GM12878 (cell line): ENCODE results near the gene MRPL30. TPM values are rescaled to one million over a fixed set of nuclear protein-coding genes. Genes with fewer than 3 reads are reported as not detected.

Source experiments
- NKRF ChIP-seq: fragments of 450-650 bp; conservative IDR thresholded peaks from 2 replicates; pipeline ENCODE4 v1.6.1; 2017; ENCODE audit warnings: mild to moderate bottlenecking, moderate library complexity
- POLR2AphosphoS2 ChIP-seq: IDR thresholded peaks from 2 replicates; pipeline ENCODE4 v1.6.1; 2011; ENCODE audit warnings: low read depth, mild to moderate bottlenecking, low read length, improper control_type of control experiment, moderate library complexity
- ZNF622 ChIP-seq: fragments of 450-650 bp; IDR thresholded peaks from 2 replicates; pipeline ENCODE4 v1.6.1; 2017; ENCODE audit warnings: mild to moderate bottlenecking, inconsistent platforms
- polyA plus RNA-seq, 11 experiments: library from polyadenylated mRNA; depleted of rRNA in 4 of 11; unstranded in 6 of 11; stranded (reverse) in 5 of 11; fragments of >200 nt; fragmentation: Nextera tagmentation in 4 of 11; fragmentation: Illumina TruSeq in 1 of 11; extraction: Ambion mirVana in 4 of 11; extraction: Trizol in 1 of 11; gene quantifications; 1 replicate in 1 of 11; 2 replicates in 10 of 11; pipeline versions ENCODE4 v1.2.1 to v1.2.3, GENCODE V29; 2011 to 2016; ENCODE audit warnings: inconsistent platforms in 2 of 11, missing spikeins in 2 of 11, low read depth in 1 of 11
- total RNA-seq, 4 experiments: library from RNA; depleted of rRNA in 3 of 4; stranded (reverse); fragments of >200 nt in 3 of 4; fragmentation: Illumina TruSeq in 1 of 4; extraction: Trizol in 1 of 4; gene quantifications; 2 replicates each; pipeline versions ENCODE4 v1.2.1 to v1.2.3, GENCODE V29; 2013 to 2021
- TF ChIP-seq, protein P1 (sequence below): IDR thresholded peaks from 2 replicates; pipeline ENCODE4 v1.6.1; 2011; ENCODE audit warnings: borderline replicate concordance, low read depth, mild to moderate bottlenecking, moderate library complexity, mixed read lengths, low read length; ENCODE audit not compliant: insufficient read depth; ENCODE audit errors: extremely low read length
- TF ChIP-seq, protein P2 (sequence below): fragments of 450-650 bp; IDR thresholded peaks from 2 replicates; pipeline ENCODE4 v1.6.1; 2017; ENCODE audit warnings: mild to moderate bottlenecking, moderate library complexity

The MRPL30 gene
- total and polyA plus RNA-seq, 10 of the 15 experiments (the other 5 are each of a cell fraction or from before 2014, with no cell fraction given): 33.6 to 63.3 (median 40.1) TPM

- TF ChIP-seq, protein P1, sequence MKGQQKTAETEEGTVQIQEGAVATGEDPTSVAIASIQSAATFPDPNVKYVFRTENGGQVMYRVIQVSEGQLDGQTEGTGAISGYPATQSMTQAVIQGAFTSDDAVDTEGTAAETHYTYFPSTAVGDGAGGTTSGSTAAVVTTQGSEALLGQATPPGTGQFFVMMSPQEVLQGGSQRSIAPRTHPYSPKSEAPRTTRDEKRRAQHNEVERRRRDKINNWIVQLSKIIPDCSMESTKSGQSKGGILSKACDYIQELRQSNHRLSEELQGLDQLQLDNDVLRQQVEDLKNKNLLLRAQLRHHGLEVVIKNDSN: no peak
- TF ChIP-seq POLR2AphosphoS2 (no peak), ZNF622 (no peak), NKRF (no peak)
- TF ChIP-seq, protein P2, sequence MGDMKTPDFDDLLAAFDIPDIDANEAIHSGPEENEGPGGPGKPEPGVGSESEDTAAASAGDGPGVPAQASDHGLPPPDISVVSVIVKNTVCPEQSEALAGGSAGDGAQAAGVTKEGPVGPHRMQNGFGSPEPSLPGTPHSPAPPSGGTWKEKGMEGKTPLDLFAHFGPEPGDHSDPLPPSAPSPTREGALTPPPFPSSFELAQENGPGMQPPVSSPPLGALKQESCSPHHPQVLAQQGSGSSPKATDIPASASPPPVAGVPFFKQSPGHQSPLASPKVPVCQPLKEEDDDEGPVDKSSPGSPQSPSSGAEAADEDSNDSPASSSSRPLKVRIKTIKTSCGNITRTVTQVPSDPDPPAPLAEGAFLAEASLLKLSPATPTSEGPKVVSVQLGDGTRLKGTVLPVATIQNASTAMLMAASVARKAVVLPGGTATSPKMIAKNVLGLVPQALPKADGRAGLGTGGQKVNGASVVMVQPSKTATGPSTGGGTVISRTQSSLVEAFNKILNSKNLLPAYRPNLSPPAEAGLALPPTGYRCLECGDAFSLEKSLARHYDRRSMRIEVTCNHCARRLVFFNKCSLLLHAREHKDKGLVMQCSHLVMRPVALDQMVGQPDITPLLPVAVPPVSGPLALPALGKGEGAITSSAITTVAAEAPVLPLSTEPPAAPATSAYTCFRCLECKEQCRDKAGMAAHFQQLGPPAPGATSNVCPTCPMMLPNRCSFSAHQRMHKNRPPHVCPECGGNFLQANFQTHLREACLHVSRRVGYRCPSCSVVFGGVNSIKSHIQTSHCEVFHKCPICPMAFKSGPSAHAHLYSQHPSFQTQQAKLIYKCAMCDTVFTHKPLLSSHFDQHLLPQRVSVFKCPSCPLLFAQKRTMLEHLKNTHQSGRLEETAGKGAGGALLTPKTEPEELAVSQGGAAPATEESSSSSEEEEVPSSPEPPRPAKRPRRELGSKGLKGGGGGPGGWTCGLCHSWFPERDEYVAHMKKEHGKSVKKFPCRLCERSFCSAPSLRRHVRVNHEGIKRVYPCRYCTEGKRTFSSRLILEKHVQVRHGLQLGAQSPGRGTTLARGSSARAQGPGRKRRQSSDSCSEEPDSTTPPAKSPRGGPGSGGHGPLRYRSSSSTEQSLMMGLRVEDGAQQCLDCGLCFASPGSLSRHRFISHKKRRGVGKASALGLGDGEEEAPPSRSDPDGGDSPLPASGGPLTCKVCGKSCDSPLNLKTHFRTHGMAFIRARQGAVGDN: no peak
Measured at GRCh38 chr2:99205491-99205890, 24.5 kb downstream of the MRPL30 start (continued).
